Stimulated activated CD4-positive, alpha-beta T cell treated with anti-CD3 and anti-CD28 coated beads, Interleukin-4, amount 100 ng/mL, for 4 hours (primary cell): ENCODE results near the gene GASK1B.

Source experiments
- DNase-seq, 2 experiments: peaks; one replicate each; pipeline ENCODE4 v3.0.0-alpha.2; 2020

Gene GASK1B

DNA sequence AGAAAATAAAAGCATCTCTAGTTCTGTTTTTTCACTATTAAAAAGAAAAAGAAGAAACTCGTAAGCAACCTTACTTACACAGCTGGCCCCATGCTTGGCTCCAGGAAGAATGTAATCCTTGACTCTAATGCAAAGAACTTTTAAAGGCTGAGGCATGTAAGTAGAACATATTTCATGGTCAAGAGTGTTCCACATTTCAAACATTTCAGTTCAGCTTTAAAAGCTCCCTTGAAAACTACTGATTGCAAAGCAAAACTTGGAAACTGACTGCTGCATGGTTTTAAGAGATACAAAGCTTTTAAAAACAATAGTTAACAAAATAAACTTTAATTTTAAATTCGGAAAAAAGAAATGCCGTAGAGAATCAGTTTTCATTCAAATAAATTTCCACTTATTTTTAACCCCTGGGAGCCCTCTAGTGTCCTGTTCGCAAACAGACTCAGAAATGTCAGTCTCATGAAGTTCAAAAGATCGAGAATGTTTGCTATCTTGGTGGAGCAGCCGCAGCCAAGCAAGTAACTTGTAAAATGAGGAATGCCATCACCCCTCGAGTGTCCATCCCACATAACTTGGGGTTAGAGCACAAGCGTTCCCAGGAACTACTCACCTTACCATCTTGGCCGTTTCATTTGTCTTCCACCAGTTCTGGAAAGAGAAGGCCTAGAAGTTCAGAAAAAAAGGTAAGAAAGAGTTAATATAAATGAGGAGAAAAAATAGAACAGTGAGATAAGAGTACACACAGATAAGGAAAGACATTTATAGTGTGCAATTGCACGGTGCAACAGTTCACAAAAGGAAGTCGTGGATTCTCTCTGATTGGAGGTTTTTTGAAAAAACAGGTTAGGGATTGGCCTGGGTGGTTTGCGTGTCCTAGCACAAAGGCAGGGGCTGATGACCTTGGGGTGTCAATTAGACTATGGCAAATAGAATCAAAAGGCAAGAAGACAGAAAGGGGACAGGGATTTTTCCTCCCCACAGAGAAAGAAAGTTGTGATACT, at the start of gene GASK1B:
TSS of gene GASK1B (minus strand) at position 765 of the 998 bp plus-strand sequence. CDS start 1,650 bp downstream, outside the sequence.
- no peak for DNase-seq

DNA sequence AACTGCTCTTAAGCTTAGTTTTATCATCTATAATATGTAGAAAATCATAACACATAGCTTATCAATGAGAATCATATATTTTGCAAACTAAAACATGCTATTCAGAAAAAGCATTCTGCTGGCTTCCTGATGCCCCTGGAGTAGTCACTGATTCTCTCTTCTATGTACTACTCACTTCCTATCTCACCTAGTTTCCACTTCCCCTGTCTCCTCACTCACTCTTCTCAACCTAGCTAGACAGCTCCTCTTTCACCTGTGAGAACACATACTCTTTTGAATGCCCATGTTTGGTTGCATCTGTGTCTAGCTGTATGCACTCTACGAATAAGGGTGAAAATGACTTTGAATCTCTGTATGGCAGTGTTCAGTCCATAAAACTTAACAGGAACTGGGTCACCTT, 46.8 kb upstream of the GASK1B start:
- DNase-seq = no peak

DNA sequence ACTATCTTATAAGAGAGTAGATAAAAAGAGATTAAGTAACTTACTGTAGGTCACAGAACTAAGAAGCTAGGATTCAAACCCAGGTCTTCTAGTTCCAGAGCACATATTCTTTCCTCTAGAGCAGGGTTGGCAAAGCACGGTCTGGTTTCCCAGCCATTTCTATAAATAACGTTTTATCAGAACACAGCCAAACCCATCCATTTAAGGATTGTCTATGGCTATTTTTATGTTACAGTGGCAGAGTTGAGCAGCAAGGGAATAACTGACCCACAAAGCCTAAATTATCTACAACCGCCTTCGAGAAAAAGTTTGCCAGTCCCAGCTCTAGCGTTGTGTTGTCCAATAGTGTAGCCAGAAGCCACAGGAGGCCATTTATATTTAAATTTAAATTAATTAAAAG, 44.9 kb upstream of the GASK1B start:
- DNase-seq = no peak

DNA sequence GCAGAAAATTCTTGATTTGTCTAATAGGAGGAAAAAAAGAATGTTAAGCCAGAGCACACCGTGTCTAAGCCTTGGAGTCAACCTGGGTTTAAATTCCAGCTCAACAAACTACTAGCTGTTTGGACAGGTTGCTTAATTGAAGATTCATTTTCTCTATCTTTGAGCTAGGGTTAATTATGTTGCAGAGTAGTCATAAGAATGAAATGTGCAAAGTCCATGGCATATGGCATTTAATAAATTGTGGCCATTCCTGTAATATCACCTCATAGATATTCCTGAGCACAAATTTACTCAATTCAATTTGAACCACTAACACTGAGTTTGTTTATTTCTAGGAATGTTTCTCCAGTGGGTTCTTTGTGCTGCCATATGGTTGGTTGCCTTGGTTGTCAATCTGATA, 42.0 kb upstream of the GASK1B start:
- DNase-seq = no peak

DNA sequence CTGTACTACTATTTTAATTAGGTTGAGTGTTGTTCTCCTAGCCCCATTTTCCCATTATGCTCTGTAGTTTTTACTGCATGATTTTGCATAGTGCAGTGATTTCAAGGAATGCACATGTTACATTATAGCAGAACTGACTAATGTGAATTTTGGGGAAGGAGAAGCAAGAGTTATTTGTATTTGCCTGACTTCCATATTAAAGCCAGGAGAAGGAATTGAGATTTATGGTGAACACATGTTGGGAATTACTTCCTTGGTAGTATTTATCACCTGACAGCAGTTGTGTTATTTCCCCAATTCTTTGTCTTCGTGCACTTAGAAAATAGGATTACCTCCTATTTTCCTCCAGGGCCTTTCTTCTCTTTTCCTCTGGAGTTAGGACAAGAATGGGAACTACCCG, 40.6 kb upstream of the GASK1B start:
- DNase-seq = no peak

DNA sequence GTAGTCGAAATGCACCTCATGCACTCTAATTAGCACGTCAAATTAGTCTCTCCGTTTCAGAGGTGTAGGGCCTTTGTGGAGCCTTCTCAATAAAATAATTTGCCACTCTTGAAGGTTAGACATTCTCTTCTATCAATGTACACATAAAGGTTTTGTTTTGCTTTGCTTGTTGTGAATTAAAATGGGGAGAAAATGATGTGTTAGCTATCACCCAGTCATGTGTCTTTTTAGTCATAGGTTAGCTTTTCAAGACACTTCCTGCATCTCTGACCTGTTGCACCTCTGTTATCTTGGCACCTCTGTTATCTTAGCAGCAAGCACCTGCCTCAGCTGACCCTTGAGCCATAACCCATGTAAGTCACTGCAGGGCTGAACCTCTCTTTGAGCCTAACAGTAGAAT, 38.4 kb upstream of the GASK1B start:
- no peak for DNase-seq

DNA sequence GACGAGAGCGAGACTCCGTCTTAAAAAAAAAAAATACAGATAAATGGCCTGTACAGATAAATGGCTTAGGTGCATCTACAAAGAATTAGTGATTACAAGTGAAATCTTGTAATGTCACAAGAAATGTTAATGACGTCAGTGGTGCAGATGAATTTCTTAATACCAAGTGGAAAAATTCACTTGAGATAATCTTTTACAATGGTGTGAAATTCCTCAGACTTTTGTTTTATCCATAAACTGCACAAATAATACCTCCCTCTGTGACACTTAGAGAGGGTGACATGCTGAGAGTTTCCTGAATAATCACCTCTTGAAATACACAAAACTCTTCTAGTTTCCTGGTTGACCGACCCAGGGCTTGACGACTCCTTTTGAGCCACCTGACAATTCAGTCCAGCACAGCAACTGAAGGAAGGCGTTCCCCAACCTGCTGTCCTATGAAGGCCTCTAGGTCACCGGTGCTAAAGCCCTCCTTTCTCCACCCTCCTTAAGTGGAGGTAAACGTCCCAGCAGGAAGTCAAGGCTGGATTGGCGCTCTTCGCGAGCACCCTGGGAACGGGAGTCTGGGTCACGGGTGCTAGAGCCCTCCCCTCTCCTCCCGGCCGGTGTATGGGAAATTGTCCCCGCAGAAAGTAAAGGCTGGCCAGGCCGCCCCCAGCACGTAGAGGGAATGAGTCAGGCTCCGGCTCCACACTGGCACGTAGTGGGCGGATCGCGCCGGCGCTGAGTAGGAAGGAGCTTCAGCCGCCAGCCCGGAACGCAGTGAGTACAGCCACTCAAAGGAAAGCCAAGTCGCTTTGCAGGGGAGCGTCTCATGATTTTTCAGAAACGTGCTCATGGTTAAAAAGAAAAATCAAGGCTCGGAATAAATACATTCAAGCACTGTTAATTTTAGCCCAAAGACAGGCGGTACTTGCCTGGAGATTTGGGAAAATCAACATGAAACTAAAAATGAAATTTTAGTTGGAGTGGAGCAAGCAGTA, 37.3 kb upstream of the GASK1B start, which contains the start of gene TMEM144:
TSS of gene TMEM144 (plus strand) at position 662 of the 983 bp plus-strand sequence. CDS start 2,182 bp downstream, outside the sequence.
- peak; percentile 40 to 44 for DNase-seq

DNA sequence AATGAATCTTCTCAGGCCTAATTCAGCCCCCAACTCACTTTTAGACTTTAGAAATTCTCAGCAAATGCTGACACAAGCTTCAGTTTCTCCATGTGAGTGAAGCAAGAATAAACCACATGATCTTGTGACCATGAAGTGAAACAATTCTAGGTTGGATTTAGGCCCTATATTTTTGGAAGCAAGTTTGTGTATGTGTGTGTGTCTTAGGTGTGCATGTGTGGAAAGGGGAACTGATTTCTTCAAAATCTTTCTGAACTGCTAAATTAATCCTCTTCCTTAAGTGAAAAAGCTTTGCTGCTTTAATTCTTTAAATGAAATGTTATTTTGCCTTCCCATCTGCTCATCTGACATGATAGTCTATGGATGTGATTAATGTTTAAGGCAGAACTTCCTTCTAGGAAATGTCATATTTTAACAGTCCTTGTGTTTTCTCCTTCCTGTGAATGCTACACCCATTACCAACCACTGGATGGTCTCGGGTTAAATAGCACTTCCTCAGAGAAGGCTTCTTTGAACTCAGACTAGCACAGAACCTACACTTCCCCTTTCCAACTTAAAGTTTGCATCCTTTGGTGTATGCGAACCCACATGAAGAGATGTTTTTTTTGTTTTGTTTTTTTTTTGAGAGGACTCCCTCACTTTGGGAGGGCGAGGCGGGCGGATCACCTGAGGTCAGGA, 36.3 kb upstream of the GASK1B start:
- DNase-seq = no peak

DNA sequence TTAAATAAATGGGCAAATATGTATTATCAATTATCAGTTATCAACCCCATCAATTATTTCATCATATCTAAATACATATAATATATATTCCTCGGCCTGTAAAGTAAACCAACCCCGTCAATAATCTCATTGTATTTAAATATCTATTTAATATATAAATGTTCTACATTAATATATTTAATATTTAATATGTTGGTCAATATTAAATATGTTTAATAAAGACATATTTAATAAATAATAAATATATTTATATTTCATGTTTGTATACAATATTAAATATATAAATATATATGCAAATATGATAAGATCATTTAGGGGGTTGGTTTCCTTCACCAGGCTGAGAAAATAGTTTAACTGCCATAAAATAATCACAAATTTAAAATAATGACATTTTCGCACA, 31.1 kb upstream of the GASK1B start:
- DNase-seq = no peak

DNA sequence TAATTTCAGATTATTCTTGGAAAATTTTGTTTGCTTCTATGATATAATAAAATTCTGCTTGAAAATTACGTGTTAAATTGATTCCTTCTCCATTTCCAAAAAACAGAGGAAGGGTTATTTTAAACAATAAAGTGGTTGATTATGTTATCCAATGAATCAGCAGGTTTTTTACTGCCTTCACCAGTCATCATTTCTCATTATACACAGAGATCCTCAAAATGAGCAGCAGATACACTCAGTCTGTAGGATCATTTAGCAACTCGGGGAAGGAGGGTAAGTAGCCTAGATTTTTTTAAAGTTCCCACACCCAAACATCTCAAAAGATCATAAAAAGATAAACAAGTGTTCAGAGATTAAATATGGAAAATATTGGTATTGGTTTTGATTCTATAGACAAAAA, 30.6 kb upstream of the GASK1B start:
- no peak for DNase-seq

DNA sequence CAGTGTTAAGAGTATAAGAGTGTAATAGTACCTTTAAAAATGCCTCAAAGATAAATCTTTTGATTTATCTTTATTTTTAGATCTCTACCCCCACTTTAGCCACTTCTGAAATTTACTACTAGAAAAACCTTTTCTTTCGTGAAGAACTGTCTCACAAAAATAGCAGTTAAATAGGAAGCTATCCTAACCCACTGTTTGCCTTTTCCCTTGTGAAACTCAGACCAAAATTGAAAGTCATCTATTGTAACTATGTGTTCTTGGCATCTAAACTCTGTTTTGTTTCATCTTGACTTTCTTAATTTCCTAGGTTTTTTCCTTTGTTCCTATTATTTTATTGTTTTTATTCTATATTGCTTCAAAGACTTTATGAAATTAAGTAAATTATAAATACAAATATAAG, 29.7 kb upstream of the GASK1B start:
- DNase-seq = no peak

DNA sequence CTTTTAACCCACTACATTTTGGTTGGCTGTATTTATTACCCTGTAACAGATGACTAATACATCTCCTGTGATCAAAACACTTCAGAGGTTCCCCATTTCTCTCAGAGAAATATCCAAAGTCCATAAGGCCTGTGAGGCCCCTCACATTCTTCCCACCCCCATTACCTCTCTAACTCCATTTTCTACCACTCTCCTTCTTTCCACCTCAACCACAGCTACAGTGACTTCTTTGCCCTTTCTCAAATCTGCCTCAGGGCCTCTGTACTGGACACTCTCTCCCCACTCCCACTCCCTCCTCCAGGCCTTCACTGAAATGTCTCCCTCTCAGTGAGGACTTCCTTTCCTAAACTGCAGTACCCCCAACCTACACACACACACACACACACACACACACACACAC, 29.1 kb upstream of the GASK1B start:
- DNase-seq = no peak

DNA sequence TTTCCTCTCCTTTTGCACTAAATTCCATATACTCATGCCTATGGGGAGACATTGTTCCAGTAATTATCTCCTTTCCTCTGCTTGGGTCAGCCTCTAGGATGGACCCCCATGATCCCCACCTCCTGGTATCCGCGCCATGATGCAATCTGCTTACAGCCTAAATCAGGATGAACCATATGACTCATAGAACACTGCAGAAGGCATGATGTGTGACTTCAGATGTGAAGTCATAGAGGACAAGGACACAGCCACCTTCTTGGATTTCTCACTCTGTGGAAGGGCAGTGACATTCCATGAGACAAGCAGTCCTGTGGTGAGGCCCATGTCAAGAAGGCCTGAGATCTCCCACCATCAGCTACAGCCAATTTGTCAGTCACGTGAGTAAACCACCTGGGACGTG, 28.5 kb upstream of the GASK1B start:
- no peak for DNase-seq

DNA sequence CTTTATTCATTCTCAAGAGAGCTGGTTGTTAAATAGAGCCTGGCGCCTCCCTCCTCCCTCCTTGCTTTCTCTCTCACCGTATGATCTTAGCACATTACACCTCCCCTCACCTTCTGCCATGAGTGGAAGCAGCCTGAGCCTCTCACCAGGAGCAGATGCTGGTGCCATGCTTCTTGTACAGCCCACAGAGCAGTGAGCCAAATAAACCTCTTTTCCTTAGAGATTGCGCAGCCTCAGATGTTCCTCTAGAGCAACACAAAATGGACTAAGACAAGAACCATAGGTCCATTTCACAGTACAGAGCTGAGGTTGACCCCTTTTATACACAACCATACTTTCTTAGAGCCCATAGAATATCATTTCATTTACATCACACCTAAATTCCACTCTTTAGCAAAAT, 27.4 kb upstream of the GASK1B start:
- DNase-seq = no peak

DNA sequence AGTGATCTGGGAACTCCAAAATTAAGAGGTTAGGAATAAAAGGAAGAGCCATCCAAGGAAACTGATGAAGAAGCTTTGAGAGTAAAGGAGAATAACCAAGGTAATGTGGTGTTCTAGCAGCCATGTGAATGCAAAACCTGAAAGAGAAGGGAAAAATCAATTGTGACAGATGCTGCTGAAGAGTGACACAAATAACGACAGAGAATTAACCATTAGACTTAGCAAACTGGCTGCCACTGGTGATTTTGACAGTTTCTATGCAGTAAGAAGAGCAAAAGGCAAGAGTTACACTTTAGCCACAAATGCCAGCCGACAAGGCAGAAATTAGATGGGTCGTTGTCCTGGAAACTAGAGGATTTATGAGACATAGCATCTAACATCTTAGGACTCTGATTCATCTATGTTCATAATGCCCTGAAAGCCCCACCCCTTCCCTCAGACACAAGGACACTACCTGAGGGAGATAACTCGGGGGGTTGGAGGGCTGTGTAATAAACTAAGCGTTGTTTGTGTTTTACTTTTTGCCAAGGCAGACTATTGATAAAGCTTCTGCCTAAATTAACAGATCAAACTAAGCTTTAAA, 24.5 kb upstream of the GASK1B start:
- no peak for DNase-seq

DNA sequence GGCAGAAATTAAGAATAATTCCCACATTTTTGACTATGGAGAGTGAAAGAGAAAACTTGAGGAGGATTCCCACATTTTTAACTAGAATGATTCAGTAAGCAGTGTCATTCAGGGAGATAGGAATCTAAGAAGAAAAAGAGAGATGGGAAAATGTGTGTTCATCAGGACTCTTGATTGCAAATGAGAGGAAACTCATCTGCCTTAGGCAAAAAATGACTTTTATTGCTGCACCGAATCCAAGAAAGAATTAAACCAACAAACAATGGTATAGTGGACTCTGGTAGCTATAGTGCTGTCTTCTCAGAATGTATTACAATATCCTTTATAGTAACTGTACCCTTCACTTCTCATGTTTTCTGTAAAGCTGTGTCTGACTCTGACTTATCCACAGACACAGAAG, 22.5 kb upstream of the GASK1B start:
- DNase-seq = no peak

DNA sequence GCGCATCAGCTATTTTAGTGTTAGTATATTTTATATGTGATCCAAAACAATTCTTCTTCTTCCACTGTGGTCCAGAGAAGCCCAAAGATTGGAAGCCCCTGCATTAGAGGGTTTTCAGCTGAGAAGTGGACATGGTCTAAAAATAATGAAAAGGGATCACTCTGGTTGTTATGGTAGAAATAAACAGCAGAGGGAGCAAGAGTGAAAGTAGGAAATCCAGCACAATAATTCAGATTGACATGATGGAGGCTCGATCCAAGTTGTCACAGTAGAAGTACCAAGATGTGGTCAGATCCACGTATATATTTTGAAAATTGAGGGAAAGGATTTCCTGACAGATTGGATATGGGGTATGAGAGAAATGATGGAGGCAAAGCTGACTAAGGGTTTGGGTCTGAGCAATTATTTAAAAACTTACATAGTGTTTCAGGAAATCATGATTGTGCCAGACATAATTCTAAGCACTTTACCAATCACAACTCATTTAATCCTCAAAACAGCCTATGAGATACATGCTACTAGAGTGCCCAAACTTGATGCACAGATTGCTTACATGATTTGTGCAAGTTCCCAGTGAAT, 20.4 kb upstream of the GASK1B start:
- no peak for DNase-seq

DNA sequence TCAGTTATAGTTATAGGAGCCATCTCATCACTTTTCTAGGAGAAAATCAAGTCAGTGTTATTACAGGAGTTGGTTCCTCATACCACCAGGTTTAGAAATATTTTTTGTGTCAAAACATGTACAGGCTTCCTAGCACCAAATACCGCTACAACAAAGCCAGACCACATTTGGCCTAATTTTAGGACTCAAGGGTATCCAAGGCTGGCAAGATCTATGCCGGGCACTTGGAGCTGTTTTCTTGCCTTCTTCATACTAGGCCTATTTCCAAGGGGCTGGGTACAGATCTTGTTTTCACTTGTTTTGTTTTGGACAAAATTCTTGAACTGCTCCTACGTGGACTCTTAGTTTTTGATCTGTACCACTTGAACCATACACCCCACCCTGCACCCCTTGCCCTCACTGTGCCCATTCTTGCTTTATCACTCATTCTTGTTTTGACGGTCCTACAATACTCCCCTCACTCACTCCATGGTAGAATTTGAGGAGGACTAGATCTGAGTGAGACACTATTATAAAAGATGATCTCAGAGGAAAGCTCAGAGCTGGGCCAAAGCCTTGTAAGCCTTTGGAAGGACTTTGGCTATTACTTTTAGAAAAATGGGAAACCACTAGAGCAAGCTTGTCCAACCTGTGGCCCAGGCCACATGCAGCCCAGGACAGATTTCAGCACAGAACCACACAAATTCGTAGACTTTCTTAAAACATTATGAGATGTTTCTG, 19.8 kb upstream of the GASK1B start:
- DNase-seq = no peak

DNA sequence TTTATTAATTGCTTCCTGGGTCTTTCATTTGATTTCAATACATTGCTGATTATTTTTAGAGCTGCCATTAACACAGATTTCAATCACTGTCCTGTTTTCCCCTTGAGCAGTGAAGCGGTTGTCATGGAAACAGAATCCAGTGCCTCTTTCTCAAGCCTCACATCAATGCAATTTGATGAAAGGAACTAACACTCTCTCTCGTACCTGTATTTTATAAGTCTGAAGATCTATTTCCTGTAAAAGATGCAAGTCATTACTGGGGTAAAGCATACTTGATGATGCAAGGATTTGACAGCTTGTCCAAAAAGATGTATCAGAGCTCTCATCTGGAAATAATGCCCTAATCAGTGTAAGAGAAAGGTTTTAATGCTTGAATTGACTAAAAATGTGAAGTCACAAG, 17.9 kb upstream of the GASK1B start:
- no peak for DNase-seq

DNA sequence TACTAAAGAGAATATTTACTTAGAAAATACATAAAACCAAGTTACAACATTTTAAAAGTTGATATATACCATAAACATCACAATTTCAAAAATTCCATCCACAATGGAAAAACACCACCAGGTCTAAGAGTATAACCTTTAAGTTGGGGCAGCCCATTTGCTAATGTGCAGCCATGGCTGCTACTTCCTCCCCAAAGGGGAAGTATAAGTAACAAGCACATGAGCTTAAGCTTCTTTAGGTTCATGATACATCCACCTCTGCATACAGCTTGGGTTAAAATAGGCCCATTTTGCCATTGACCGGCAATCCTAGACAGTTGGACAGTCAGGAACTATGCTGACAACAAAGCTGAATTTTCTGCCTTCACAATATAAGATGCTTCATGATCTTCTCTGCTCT, 16.6 kb upstream of the GASK1B start:
- no peak for DNase-seq

DNA sequence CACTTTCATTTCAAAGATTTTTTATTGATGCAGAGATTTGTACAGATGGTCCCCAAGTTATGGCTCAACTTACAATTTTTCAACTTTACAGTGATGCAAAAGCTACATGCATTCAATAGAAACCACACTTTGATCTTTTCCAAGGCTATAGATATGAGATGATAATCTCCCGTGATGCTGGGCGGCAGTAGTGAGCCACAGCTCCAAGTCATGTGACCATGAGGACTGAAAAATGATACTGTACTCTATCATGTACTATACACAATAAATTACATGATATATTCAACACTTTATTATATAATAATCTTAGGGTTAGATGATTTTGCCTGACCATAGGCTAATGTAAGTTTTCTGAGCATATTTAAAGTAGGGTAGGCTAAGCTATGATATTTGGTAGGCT, 14.0 kb upstream of the GASK1B start:
- no peak for DNase-seq
